Endothelial cell (in vitro differentiated cells): Measurements from ENCODE around the gene CHRNA7. TPM values are rescaled to one million over a fixed set of nuclear protein-coding genes. Genes with fewer than 3 reads are reported as not detected.

Experiments
- DNase-seq: peaks from one replicate; pipeline ENCODE4 v3.0.0; 2021; ENCODE audit warnings: low spot score
- H3K27ac Mint-ChIP-seq: one replicate; pipeline ENCODE4 v1.8.0; 2021; ENCODE audit warnings: mixed read lengths, inconsistent platforms; ENCODE audit not compliant: unreplicated experiment
- H3K27me3 Mint-ChIP-seq: one replicate; pipeline ENCODE4 v1.8.0; 2021; ENCODE audit warnings: mild to moderate bottlenecking, moderate library complexity, mixed read lengths, inconsistent platforms; ENCODE audit not compliant: unreplicated experiment
- H3K36me3 Mint-ChIP-seq: one replicate; pipeline ENCODE4 v1.8.0; 2021; ENCODE audit warnings: mild to moderate bottlenecking, low read depth, mixed read lengths, inconsistent platforms; ENCODE audit not compliant: unreplicated experiment
- H3K4me1 Mint-ChIP-seq: one replicate; pipeline ENCODE4 v1.8.0; 2021; ENCODE audit warnings: mild to moderate bottlenecking, mixed read lengths, inconsistent platforms; ENCODE audit not compliant: unreplicated experiment
- H3K4me3 Mint-ChIP-seq: one replicate; pipeline ENCODE4 v1.8.0; 2021; ENCODE audit warnings: mild to moderate bottlenecking, mixed read lengths, inconsistent platforms; ENCODE audit not compliant: unreplicated experiment
- H3K9me3 Mint-ChIP-seq: one replicate; pipeline ENCODE4 v1.8.0; 2021; ENCODE audit warnings: mixed read lengths, inconsistent platforms; ENCODE audit not compliant: unreplicated experiment
- long read RNA-seq: library from polyadenylated mRNA; unstranded; transcript quantifications from one replicate; pipeline ENCODE4 v2.0.0, GENCODE V29; 2020; ENCODE audit not compliant: unreplicated experiment
- total RNA-seq: library from RNA; stranded (reverse); fragmentation: NEBNext Ultra II Directional; extraction: Animal tissue kit (Norgen Biotek cat#: 25700); gene quantifications from one replicate; pipeline ENCODE4 v1.2.1, GENCODE V29; 2021; ENCODE audit not compliant: unreplicated experiment
- TF ChIP-seq, protein P1 (sequence below): fragments of 200-600 bp; sonication (generic); IDR thresholded peaks from one replicate; pipeline ENCODE4 v1.5.0; 2021; ENCODE audit warnings: antibody characterized with exemption; ENCODE audit not compliant: unreplicated experiment

Gene CHRNA7
- total RNA-seq = 2.3 TPM
- long read RNA-seq = 0 reads

- Mint-ChIP-seq H3K9me3 (no peaks in the 10 kb centered on the region), H3K27ac (no peak within 1 kb of the TSS), H3K36me3 (peaks cover 6% of the 10 kb centered on the region), H3K4me3 (peak within 1 kb of the TSS; percentile 88), H3K27me3 (peaks cover 3% of the 10 kb centered on the region), H3K4me1 (peaks cover 9% of the 10 kb centered on the region)
- DNase-seq = peak; percentile 72
- TF ChIP-seq, protein P1, sequence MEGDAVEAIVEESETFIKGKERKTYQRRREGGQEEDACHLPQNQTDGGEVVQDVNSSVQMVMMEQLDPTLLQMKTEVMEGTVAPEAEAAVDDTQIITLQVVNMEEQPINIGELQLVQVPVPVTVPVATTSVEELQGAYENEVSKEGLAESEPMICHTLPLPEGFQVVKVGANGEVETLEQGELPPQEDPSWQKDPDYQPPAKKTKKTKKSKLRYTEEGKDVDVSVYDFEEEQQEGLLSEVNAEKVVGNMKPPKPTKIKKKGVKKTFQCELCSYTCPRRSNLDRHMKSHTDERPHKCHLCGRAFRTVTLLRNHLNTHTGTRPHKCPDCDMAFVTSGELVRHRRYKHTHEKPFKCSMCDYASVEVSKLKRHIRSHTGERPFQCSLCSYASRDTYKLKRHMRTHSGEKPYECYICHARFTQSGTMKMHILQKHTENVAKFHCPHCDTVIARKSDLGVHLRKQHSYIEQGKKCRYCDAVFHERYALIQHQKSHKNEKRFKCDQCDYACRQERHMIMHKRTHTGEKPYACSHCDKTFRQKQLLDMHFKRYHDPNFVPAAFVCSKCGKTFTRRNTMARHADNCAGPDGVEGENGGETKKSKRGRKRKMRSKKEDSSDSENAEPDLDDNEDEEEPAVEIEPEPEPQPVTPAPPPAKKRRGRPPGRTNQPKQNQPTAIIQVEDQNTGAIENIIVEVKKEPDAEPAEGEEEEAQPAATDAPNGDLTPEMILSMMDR = peak; percentile 26
Observed at GRCh38 chr15:32029862-32030781, at the start of gene CHRNA7. CHRNA7 (plus strand) TSS chr15:32030515; CDS start chr15:32030595, 80 bp downstream.

GRCh38 chr15:31985607-31986006, 44.7 kb upstream of the CHRNA7 start:
- no peaks in the 10 kb centered on the region for H3K9me3 Mint-ChIP-seq
- peaks cover 21% of the 10 kb centered on the region for H3K4me1 Mint-ChIP-seq
- DNase-seq = no peak
- H3K4me3 Mint-ChIP-seq = no peak overlapping the region
- TF ChIP-seq, protein P1 = no peak
- H3K27me3 Mint-ChIP-seq = no peaks in the 10 kb centered on the region
- H3K36me3 Mint-ChIP-seq = no peaks in the 10 kb centered on the region
- H3K27ac Mint-ChIP-seq = no peak overlapping the region

GRCh38 chr15:31993062-31993461, 37.3 kb upstream of the CHRNA7 start:
- Mint-ChIP-seq H3K36me3 (no peaks in the 10 kb centered on the region), H3K27me3 (no peaks in the 10 kb centered on the region)

DNA sequence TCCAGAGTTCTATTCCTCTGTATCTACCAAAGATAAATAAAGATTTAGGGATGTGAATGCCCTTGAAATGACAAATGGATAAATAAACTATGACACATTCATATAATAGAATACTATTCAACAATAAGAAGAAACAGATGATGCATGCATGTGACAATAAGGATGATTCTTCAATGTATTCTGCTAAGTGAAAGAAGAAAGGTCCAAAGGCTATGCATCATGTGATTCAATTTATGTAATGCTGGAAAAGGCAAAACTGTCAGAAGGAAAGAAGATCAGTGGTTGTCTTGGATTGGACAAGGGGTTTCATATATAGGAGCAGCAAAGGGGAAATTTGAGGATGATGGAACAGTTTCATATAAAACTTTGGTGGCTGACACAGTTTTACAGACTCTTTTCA, 32.6 kb upstream of the CHRNA7 start:
- H3K27ac Mint-ChIP-seq = no peak overlapping the region
- DNase-seq = no peak
- H3K4me3 Mint-ChIP-seq = no peak overlapping the region
- TF ChIP-seq, protein P1 = no peak
- H3K27me3 Mint-ChIP-seq = no peaks in the 10 kb centered on the region
- peaks cover 5% of the 10 kb centered on the region for H3K4me1 Mint-ChIP-seq
- no peaks in the 10 kb centered on the region for H3K9me3 Mint-ChIP-seq
- H3K36me3 Mint-ChIP-seq = no peaks in the 10 kb centered on the region

More at GRCh38 chr15:31993062-31993461, 37.3 kb upstream of the CHRNA7 start:
- DNase-seq = no peak
- H3K9me3 Mint-ChIP-seq = no peaks in the 10 kb centered on the region
- H3K4me1 Mint-ChIP-seq = no peaks in the 10 kb centered on the region
- TF ChIP-seq, protein P1 = no peak
- H3K27ac Mint-ChIP-seq = no peak overlapping the region
- H3K4me3 Mint-ChIP-seq = no peak overlapping the region

DNA sequence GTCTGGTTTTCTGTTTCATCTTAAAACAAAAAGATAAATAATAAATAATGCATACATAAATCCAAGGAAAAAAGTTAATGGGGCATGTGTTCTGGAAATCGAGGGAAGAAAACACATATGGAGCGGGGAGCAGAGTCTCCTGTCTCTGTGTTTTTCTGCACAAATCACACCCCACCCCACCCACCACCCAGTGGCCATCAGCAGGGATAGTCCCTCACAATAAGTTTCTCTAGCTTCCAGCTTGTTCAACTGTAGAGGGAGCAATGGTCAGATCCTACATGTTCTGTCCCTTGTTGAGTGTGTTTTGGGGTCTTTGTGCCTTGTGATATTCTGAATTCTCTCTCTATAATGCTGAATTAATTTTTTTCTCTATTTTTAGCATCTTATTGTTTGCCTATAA, 26.8 kb upstream of the CHRNA7 start:
- peaks cover 1% of the 10 kb centered on the region for H3K27me3 Mint-ChIP-seq
- H3K27ac Mint-ChIP-seq = no peak overlapping the region
- TF ChIP-seq, protein P1 = no peak
- no peak overlapping the region for H3K4me3 Mint-ChIP-seq
- no peak for DNase-seq
- peaks cover 5% of the 10 kb centered on the region for H3K4me1 Mint-ChIP-seq
- H3K36me3 Mint-ChIP-seq = no peaks in the 10 kb centered on the region
- no peaks in the 10 kb centered on the region for H3K9me3 Mint-ChIP-seq
